ENCODE data around the gene TIMM22. TPM values are rescaled to one million over a fixed set of nuclear protein-coding genes. Genes with fewer than 3 reads are reported as not detected.
"Not testable (repeated sequence)": the region's sequence is repeated elsewhere in the genome, so short reads cannot be mapped to it uniquely, and the experiment has no call there.

Gene TIMM22
- total RNA-seq, 2 donors from 2014 or later, result 13.6 to 14.6 TPM

DNA sequence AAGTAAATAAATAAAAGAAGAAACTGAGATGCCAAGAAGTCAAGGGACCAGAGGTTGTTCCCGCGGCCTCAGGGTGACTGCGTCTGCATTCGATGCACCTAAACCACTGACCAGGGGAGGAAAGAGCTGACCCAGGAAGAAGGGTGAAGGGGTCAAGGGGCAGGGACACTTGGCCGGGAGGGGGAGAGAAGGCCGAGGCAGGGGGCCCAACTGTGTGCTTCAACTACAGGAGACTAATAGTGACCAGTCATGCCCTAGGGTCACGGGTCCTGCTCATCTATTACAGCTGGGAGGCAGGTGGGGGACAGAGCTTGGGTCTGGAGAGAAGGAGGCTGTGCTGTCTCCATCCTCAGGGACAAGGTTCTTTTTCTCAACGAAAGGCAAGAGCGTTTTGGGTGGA is 44.8 kb downstream of the TIMM22 start:
- Histone ChIP-seq H3K36me3 (ENCODE audit: control insufficient read depth, insufficient read depth, low read length) (peaks cover 11% of the 10 kb centered on the region), H3K27me3 (ENCODE audit: control insufficient read depth, insufficient read depth, low read length, poor library complexity, severe bottlenecking) (no peaks in the 10 kb centered on the region), H3K4me1 (ENCODE audit: control insufficient read depth, insufficient read depth, low read length) (no peaks in the 10 kb centered on the region), H3K9me3 (ENCODE audit: control insufficient read depth, low read length) (no peaks in the 10 kb centered on the region), H3K9ac (ENCODE audit: extremely low read depth, low read length, poor library complexity, severe bottlenecking) (no peak overlapping the region), H3K4me3 (ENCODE audit: low read length) (no peak overlapping the region), H3K27ac (ENCODE audit: low read depth, low read length) (no peak overlapping the region)
- TF ChIP-seq, protein P1, sequence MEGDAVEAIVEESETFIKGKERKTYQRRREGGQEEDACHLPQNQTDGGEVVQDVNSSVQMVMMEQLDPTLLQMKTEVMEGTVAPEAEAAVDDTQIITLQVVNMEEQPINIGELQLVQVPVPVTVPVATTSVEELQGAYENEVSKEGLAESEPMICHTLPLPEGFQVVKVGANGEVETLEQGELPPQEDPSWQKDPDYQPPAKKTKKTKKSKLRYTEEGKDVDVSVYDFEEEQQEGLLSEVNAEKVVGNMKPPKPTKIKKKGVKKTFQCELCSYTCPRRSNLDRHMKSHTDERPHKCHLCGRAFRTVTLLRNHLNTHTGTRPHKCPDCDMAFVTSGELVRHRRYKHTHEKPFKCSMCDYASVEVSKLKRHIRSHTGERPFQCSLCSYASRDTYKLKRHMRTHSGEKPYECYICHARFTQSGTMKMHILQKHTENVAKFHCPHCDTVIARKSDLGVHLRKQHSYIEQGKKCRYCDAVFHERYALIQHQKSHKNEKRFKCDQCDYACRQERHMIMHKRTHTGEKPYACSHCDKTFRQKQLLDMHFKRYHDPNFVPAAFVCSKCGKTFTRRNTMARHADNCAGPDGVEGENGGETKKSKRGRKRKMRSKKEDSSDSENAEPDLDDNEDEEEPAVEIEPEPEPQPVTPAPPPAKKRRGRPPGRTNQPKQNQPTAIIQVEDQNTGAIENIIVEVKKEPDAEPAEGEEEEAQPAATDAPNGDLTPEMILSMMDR (conservative IDR thresholded peaks at IDR 0.05), result no peak
- no peak for DNase-seq
- peaks cover 21% of the 10 kb centered on the region for H3K36me3 Mint-ChIP-seq (ENCODE audit: low read depth)
- H3K4me3 Mint-ChIP-seq, result no peak overlapping the region
- H3K27me3 Mint-ChIP-seq (ENCODE audit: insufficient read depth), result no peaks in the 10 kb centered on the region
- 95 to 99% methylated on average over 7 to 9 of the region's 9 CpGs for WGBS, 2 experiments (ENCODE audit: insufficient coverage in 1 of 2, insufficient read length in 1 of 2)
- no peaks in the 10 kb centered on the region for H3K4me1 Mint-ChIP-seq
- H3K27ac Mint-ChIP-seq, result no peak overlapping the region
- no peaks in the 10 kb centered on the region for H3K9me3 Mint-ChIP-seq

DNA sequence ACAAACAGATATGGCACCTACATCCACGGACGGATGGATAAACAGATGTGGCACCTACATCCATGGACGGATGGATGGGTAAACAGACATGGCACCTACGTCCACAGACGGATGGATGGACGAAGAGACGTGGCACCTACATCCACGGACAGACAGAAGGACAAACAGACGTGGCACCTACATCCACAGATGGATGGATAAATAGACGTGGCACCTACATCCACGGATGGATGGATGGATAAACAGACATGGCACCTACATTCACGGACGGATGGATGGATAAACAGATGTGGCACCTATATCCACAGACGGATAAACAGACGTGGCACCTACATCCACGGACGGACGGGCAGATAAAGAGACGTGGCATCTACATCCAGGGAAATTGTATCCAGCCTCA is 45.6 kb downstream of the TIMM22 start:
- H3K27me3 ChIP-seq (ENCODE audit: control insufficient read depth, insufficient read depth, low read length, poor library complexity, severe bottlenecking), result no peaks in the 10 kb centered on the region
- Mint-ChIP-seq H3K27me3 (ENCODE audit: insufficient read depth) (no peaks in the 10 kb centered on the region), H3K27ac (no peak overlapping the region), H3K4me3 (no peak overlapping the region), H3K36me3 (ENCODE audit: low read depth) (peaks cover 21% of the 10 kb centered on the region), H3K4me1 (no peaks in the 10 kb centered on the region), H3K9me3 (no peaks in the 10 kb centered on the region)
- H3K4me3 ChIP-seq (ENCODE audit: low read length), result no peak overlapping the region
- H3K9me3 ChIP-seq (ENCODE audit: control insufficient read depth, low read length), result no peaks in the 10 kb centered on the region
- no peak overlapping the region for H3K27ac ChIP-seq (ENCODE audit: low read depth, low read length)
- WGBS, 2 experiments (ENCODE audit: insufficient coverage in 1 of 2, insufficient read length in 1 of 2), result 93 to 97% methylated on average over 19 of the region's 19 CpGs
- TF ChIP-seq, protein P1 (conservative IDR thresholded peaks at IDR 0.05), result no peak
- no peak overlapping the region for H3K9ac ChIP-seq (ENCODE audit: extremely low read depth, low read length, poor library complexity, severe bottlenecking)
- no peak for DNase-seq
- no peaks in the 10 kb centered on the region for H3K4me1 ChIP-seq (ENCODE audit: control insufficient read depth, insufficient read depth, low read length)
- H3K36me3 ChIP-seq (ENCODE audit: control insufficient read depth, insufficient read depth, low read length), result peaks cover 11% of the 10 kb centered on the region

DNA sequence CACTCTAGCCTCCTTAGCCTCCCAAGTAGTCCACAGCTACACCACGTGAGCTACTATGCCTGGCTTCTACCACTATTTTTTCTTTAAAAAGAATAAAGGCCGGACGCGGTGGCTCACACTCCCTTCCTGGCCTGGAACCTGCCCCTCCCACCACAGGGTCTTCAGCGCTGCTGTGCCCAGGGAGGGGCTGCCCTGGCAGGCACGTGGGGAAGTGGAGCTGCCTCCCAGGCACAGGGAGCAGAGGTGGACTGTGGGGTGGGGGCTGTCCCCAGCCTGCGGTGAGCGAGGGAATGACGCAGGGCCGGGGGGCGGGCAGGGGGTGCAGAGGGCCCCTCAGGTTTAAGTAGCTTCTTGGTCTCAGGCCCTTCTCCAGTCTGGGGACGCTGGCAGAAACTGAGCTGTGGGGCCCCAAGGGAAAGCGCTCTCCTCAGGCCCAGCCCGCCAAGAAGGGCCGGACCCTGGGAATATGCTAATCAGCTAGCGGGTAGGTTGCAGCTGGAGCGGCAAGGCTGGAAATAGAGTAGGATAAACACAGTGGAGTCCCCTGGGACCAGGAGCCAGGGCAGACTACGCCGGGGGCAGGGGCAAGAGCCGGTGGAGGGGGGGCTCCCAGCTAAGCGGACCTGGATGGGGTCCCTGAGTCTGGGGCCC is 46.8 kb downstream of the TIMM22 start:
- Histone ChIP-seq H3K4me1 (ENCODE audit: control insufficient read depth, insufficient read depth, low read length) (no peaks in the 10 kb centered on the region), H3K9ac (ENCODE audit: extremely low read depth, low read length, poor library complexity, severe bottlenecking) (no peak overlapping the region), H3K36me3 (ENCODE audit: control insufficient read depth, insufficient read depth, low read length) (peaks cover 11% of the 10 kb centered on the region), H3K27me3 (ENCODE audit: control insufficient read depth, insufficient read depth, low read length, poor library complexity, severe bottlenecking) (no peaks in the 10 kb centered on the region), H3K4me3 (ENCODE audit: low read length) (no peak overlapping the region), H3K9me3 (ENCODE audit: control insufficient read depth, low read length) (no peaks in the 10 kb centered on the region), H3K27ac (ENCODE audit: low read depth, low read length) (peak overlapping the region; percentile 51)
- Mint-ChIP-seq H3K4me1 (no peaks in the 10 kb centered on the region), H3K9me3 (no peaks in the 10 kb centered on the region), H3K4me3 (no peak overlapping the region), H3K27me3 (ENCODE audit: insufficient read depth) (no peaks in the 10 kb centered on the region), H3K36me3 (ENCODE audit: low read depth) (peaks cover 23% of the 10 kb centered on the region), H3K27ac (no peak overlapping the region)
- 45 to 70% methylated on average over 9 to 21 of the region's 21 CpGs for WGBS, 2 experiments (ENCODE audit: insufficient coverage in 1 of 2, insufficient read length in 1 of 2)
- TF ChIP-seq, protein P1 (conservative IDR thresholded peaks at IDR 0.05), result no peak
- peak; percentile 81 for DNase-seq

DNA sequence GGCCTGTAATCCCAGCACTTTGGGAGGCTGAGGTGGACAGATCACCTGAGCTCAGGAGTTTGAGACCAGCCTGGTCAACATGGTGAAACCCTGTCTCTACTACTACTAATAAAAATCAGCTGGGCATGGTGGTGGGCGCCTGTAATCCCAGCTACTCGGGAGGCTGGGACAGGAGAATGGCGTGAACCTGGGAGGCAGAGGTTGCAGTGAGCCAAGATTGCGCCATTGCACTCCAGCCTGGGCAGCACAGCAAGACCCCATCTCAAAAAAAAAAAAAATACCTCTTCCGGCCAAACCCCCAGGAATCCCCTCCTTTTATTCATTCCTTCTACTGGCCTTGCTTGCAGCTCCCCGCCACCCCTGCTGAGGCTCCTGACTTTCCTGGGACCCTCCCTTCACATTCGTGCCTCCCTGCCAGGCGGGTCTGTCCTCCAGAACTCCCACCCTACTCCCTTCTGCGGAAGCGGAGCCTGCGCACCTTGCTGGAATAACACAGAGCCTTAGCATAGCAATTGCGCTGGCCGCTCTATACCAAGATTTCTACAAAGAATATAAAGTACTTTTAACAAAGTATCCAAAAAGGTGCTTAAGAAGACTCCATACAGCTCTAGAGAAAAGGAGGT is 47.6 kb downstream of the TIMM22 start:
- H3K9ac ChIP-seq (ENCODE audit: extremely low read depth, low read length, poor library complexity, severe bottlenecking); H3K4me3 Mint-ChIP-seq; DNase-seq; H3K4me3 ChIP-seq (ENCODE audit: low read length); H3K4me1 Mint-ChIP-seq; H3K27me3 Mint-ChIP-seq (ENCODE audit: insufficient read depth); H3K9me3 ChIP-seq (ENCODE audit: control insufficient read depth, low read length); H3K27me3 ChIP-seq (ENCODE audit: control insufficient read depth, insufficient read depth, low read length, poor library complexity, severe bottlenecking); H3K9me3 Mint-ChIP-seq; H3K27ac ChIP-seq (ENCODE audit: low read depth, low read length); H3K27ac Mint-ChIP-seq; H3K4me1 ChIP-seq (ENCODE audit: control insufficient read depth, insufficient read depth, low read length): not testable (repeated sequence)
- H3K36me3 Mint-ChIP-seq (ENCODE audit: low read depth), result peaks cover 27% of the 10 kb centered on the region
- 96 to 100% methylated on average over 3 to 13 of the region's 13 CpGs for WGBS, 2 experiments (ENCODE audit: insufficient coverage in 1 of 2, insufficient read length in 1 of 2)
- peaks cover 11% of the 10 kb centered on the region for H3K36me3 ChIP-seq (ENCODE audit: control insufficient read depth, insufficient read depth, low read length)

Measured in endodermal cell (in vitro differentiated cells).